HepG2 (cell line): ENCODE measurements around the gene TMEM63C. TPM values are rescaled to one million over a fixed set of nuclear protein-coding genes. Genes with fewer than 3 reads are reported as not detected.

Source experiments
- BRCA1 ChIP-seq: sonication (generic); formaldehyde crosslinking; IDR thresholded peaks from 2 replicates; pipeline ENCODE4 v1.4.0; 2020; ENCODE audit warnings: missing genetic modification reagents
- EEA1 ChIP-seq: sonication (generic); formaldehyde crosslinking; IDR thresholded peaks from 2 replicates; pipeline ENCODE4 v1.5.1; 2020; ENCODE audit warnings: mild to moderate bottlenecking, missing genetic modification reagents, borderline replicate concordance
- GATAD1 ChIP-seq: IDR thresholded peaks from 2 replicates; pipeline ENCODE4 v1.6.1; 2016; ENCODE audit warnings: missing genetic modification reagents, missing compliant biosample characterization
- GPN1 ChIP-seq: sonication (generic); formaldehyde crosslinking; IDR thresholded peaks from 2 replicates; pipeline ENCODE4 v1.5.1; 2020; ENCODE audit warnings: missing genetic modification reagents, borderline replicate concordance
- IKZF4 ChIP-seq: sonication (generic); formaldehyde crosslinking; IDR thresholded peaks from 2 replicates; pipeline ENCODE4 v1.5.1; 2020; ENCODE audit warnings: borderline replicate concordance, mild to moderate bottlenecking, low read depth, missing genetic modification reagents; ENCODE audit errors: not compliant biosample characterization
- KLF11 ChIP-seq: IDR thresholded peaks from 2 replicates; pipeline ENCODE4 v1.6.1; 2016; ENCODE audit warnings: missing compliant biosample characterization
- MAFF ChIP-seq: IDR thresholded peaks from 2 replicates; pipeline ENCODE4 v1.6.1; 2011; ENCODE audit warnings: low read depth, low read length, improper control_type of control experiment
- PAF1 ChIP-seq: IDR thresholded peaks from 2 replicates; pipeline ENCODE4 v1.6.1; 2016; ENCODE audit warnings: missing genetic modification reagents, missing compliant biosample characterization
- RXRA ChIP-seq: sonication (generic); formaldehyde crosslinking; IDR thresholded peaks from 2 replicates; pipeline ENCODE4 v1.5.1; 2020; ENCODE audit warnings: missing genetic modification reagents
- SOX5 ChIP-seq: IDR thresholded peaks from 2 replicates; pipeline ENCODE4 v1.6.1; 2016; ENCODE audit warnings: borderline replicate concordance
- TSC22D2 ChIP-seq: sonication (generic); formaldehyde crosslinking; IDR thresholded peaks from 2 replicates; pipeline ENCODE4 v1.5.1; 2020; ENCODE audit warnings: missing genetic modification reagents, mild to moderate bottlenecking, borderline replicate concordance
- UBTF ChIP-seq: sonication (generic); formaldehyde crosslinking; IDR thresholded peaks from 2 replicates; pipeline ENCODE4 v1.4.0; 2020; ENCODE audit warnings: mild to moderate bottlenecking, missing genetic modification reagents
- ZBTB37 ChIP-seq: sonication (generic); formaldehyde crosslinking; IDR thresholded peaks from 2 replicates; pipeline ENCODE4 v1.4.0; 2020; ENCODE audit warnings: mild to moderate bottlenecking, missing genetic modification reagents
- ZFAT ChIP-seq: sonication (generic); formaldehyde crosslinking; conservative IDR thresholded peaks from 2 replicates; pipeline ENCODE4 v1.8.1; 2023; ENCODE audit warnings: missing genetic modification reagents, inconsistent platforms
- ZFP62 ChIP-seq: sonication (generic); formaldehyde crosslinking; IDR thresholded peaks from 2 replicates; pipeline ENCODE4 v1.4.0; 2020; ENCODE audit warnings: missing genetic modification reagents
- ZNF12 ChIP-seq: sonication (generic); formaldehyde crosslinking; IDR thresholded peaks from 2 replicates; pipeline ENCODE4 v1.5.0; 2020; ENCODE audit warnings: missing genetic modification reagents
- ZNF205 ChIP-seq: IDR thresholded peaks from 2 replicates; pipeline ENCODE4 v1.6.1; 2018; ENCODE audit warnings: missing biosample characterization, missing genetic modification reagents
- ZNF441 ChIP-seq: sonication (generic); formaldehyde crosslinking; IDR thresholded peaks from 2 replicates; pipeline ENCODE4 v1.7.0; 2021; ENCODE audit warnings: missing genetic modification reagents, borderline replicate concordance
- ZNF556 ChIP-seq: sonication (generic); formaldehyde crosslinking; IDR thresholded peaks from 2 replicates; pipeline ENCODE4 v1.4.0; 2020; ENCODE audit warnings: mild to moderate bottlenecking, missing genetic modification reagents, borderline replicate concordance
- ZNF589 ChIP-seq: sonication (generic); formaldehyde crosslinking; conservative IDR thresholded peaks from 2 replicates; pipeline ENCODE4 v1.8.0; 2022; ENCODE audit warnings: mild to moderate bottlenecking, moderate library complexity, missing genetic modification reagents
- ZNF660 ChIP-seq: sonication (generic); formaldehyde crosslinking; IDR thresholded peaks from 2 replicates; pipeline ENCODE4 v1.5.1; 2020; ENCODE audit warnings: mild to moderate bottlenecking, low read depth, missing genetic modification reagents, borderline replicate concordance
- ZNF777 ChIP-seq: sonication (generic); formaldehyde crosslinking; IDR thresholded peaks from 2 replicates; pipeline ENCODE4 v1.4.0; 2020; ENCODE audit warnings: missing genetic modification reagents
- polyA plus RNA-seq, 8 experiments: library from polyadenylated mRNA; depleted of rRNA in 3 of 8; stranded (reverse) in 7 of 8; unstranded in 1 of 8; fragments of >200 nt; fragmentation: Illumina TruSeq in 4 of 8; extraction: Trizol in 4 of 8; gene quantifications; 2 replicates each; pipeline versions ENCODE4 v1.2.1 to v1.2.3, GENCODE V29; 2011 to 2016; ENCODE audit warnings: low read depth in 4 of 8, missing spikeins in 1 of 8, mixed read lengths in 1 of 8; ENCODE audit not compliant: insufficient read depth in 1 of 8
- total RNA-seq, 5 experiments: library from RNA; depleted of rRNA; stranded (reverse); fragments of >200 nt; fragmentation: Illumina TruSeq; extraction: Trizol; gene quantifications; 2 replicates each; pipeline ENCODE4 v1.2.3, GENCODE V29; 2016; ENCODE audit warnings: low read depth in 1 of 5
- TF ChIP-seq, protein P1 (sequence below): sonication (generic); formaldehyde crosslinking; conservative IDR thresholded peaks from 2 replicates; pipeline ENCODE4 v1.8.0; 2022; ENCODE audit warnings: missing genetic modification reagents
- TF ChIP-seq, protein P2 (sequence below): sonication (generic); formaldehyde crosslinking; IDR thresholded peaks from 2 replicates; pipeline ENCODE4 v1.8.1; 2023; ENCODE audit warnings: mild to moderate bottlenecking, inconsistent platforms, moderate library complexity, missing genetic modification reagents, borderline replicate concordance

The TMEM63C gene
- total and polyA plus RNA-seq, 2 of the 13 experiments (the other 11 are each of a cell fraction or from before 2014, with no cell fraction given): 0.17 to 0.27 TPM

GRCh38 chr14:77133720-77134338 lies 47.8 kb upstream of the TMEM63C start (continued):
- TF ChIP-seq ZNF589 (no peak), IKZF4 (CRISPR knock-in tag) (no peak), RXRA (CRISPR knock-in tag) (no peak), ZBTB37 (CRISPR knock-in tag) (no peak), KLF11 (CRISPR knock-in tag) (peak; percentile 92), ZFAT (CRISPR knock-in tag) (no peak), ZNF12 (CRISPR knock-in tag) (peak; percentile 73; the same call in 1 of the 2 replicates), ZNF777 (CRISPR knock-in tag) (no peak), TSC22D2 (CRISPR knock-in tag) (peak; percentile 92; the same call in 1 of the 2 replicates), ZNF660 (CRISPR knock-in tag) (no peak), UBTF (CRISPR knock-in tag) (no peak), EEA1 (no peak), ZFP62 (CRISPR knock-in tag) (no peak), BRCA1 (CRISPR knock-in tag) (peak; percentile 90; the same call in 1 of the 2 replicates), GPN1 (CRISPR knock-in tag) (peak; percentile 61; the same call in 1 of the 2 replicates), PAF1 (CRISPR knock-in tag) (no peak), ZNF205 (CRISPR knock-in tag) (0 out of 2 replicates have a peak, but pooled peaks have one; percentile 51), ZNF556 (no peak), ZNF441 (peak; percentile 85; the same call in 1 of the 2 replicates), SOX5 (no peak), MAFF (no peak), GATAD1 (CRISPR knock-in tag) (peak; percentile 54; the same call in 1 of the 2 replicates)
- TF ChIP-seq, protein P1, sequence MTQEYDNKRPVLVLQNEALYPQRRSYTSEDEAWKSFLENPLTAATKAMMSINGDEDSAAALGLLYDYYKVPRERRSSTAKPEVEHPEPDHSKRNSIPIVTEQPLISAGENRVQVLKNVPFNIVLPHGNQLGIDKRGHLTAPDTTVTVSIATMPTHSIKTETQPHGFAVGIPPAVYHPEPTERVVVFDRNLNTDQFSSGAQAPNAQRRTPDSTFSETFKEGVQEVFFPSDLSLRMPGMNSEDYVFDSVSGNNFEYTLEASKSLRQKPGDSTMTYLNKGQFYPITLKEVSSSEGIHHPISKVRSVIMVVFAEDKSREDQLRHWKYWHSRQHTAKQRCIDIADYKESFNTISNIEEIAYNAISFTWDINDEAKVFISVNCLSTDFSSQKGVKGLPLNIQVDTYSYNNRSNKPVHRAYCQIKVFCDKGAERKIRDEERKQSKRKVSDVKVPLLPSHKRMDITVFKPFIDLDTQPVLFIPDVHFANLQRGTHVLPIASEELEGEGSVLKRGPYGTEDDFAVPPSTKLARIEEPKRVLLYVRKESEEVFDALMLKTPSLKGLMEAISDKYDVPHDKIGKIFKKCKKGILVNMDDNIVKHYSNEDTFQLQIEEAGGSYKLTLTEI: no peak
- TF ChIP-seq, protein P2, sequence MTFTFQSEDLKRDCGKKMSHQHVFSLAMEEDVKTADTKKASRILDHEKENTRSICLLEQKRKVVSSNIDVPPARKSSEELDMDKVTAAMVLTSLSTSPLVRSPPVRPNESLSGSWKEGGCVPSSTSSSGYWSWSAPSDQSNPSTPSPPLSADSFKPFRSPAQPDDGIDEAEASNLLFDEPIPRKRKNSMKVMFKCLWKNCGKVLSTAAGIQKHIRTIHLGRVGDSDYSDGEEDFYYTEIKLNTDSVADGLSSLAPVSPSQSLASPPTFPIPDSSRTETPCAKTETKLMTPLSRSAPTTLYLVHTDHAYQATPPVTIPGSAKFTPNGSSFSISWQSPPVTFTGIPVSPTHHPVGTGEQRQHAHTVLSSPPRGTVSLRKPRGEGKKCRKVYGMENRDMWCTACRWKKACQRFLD: no peak; the same call in 1 of the 2 replicates
